ENCODE data around the gene SVOP. TPM values are rescaled to one million over a fixed set of nuclear protein-coding genes. Genes with fewer than 3 reads are reported as not detected.
"Not testable (repeated sequence)": the region's sequence is repeated elsewhere in the genome, so short reads cannot be mapped to it uniquely, and the experiment has no call there.

The SVOP gene
- total RNA-seq, 1 experiment from 2014 or later: 0.47 TPM

GRCh38 chr12:109029411-109029810, 8.5 kb upstream of the SVOP start:
- RAD21 ChIA-PET (ENCODE audit: low non-redundant PET in 1 of 2, low total read pairs in 2 of 2, uncharacterized antibody in 2 of 2, unreplicated experiment in 2 of 2): no interaction called here

GRCh38 chr12:109028624-109029023, 7.8 kb upstream of the SVOP start:
- RAD21 ChIA-PET (ENCODE audit: low non-redundant PET in 1 of 2, low total read pairs in 2 of 2, uncharacterized antibody in 2 of 2, unreplicated experiment in 2 of 2); DNase-seq (ENCODE audit: low read depth, low spot score): not testable (repeated sequence)

More at GRCh38 chr12:109029411-109029810, 8.5 kb upstream of the SVOP start:
- DNase-seq (ENCODE audit: low read depth, low spot score) (no peak), ATAC-seq (no peak)
- no peaks in the 10 kb centered on the region for H3K36me3 ChIP-seq (ENCODE audit: control insufficient read depth in 1 of 2, insufficient read depth in 2 of 2, low read length in 2 of 2)
- H3K9me3 ChIP-seq (ENCODE audit: control insufficient read depth in 1 of 2, insufficient read depth in 1 of 2, low read depth in 1 of 2, low read length in 2 of 2): no peaks in the 10 kb centered on the region
- POLR2A ChIA-PET: no interaction called here
- H2AFZ ChIP-seq (ENCODE audit: low read depth, low read length, poor library complexity, severe bottlenecking): no peak overlapping the region
- no peak overlapping the region for H3K4me2 ChIP-seq (ENCODE audit: low read length)
- CTCF ChIA-PET: no interaction called here
- intact Hi-C loops (cut with micrococcal nuclease): no loop called here
- BruUV-seq (replicated peaks): no TSS peak
- TF ChIP-seq FOSL1 (IDR thresholded peaks at IDR 0.05; ENCODE audit: low read depth): no peak
- no peak overlapping the region for H3K4me3 ChIP-seq (replicated peaks in 1 of 2; ENCODE audit: low read depth in 1 of 2, low read length in 2 of 2)
- peaks cover 0 to 2% of the 10 kb centered on the region in 2 experiments; a peak in 1 of 4 replicates for H3K4me1 ChIP-seq (ENCODE audit: control insufficient read depth in 1 of 2, insufficient read depth in 2 of 2, low read length in 2 of 2)
- H3K9ac ChIP-seq (ENCODE audit: low read length): no peak overlapping the region
- H3K27ac ChIP-seq (ENCODE audit: low read depth, low read length): no peak overlapping the region
- H3K27me3 ChIP-seq (ENCODE audit: insufficient read depth, low read length): 0 out of 2 replicates have a peak, but pooled peaks cover 4% of the 10 kb centered on the region
- H3K9me2 ChIP-seq (ENCODE audit: insufficient read depth): no peaks in the 10 kb centered on the region
- no peaks in the 10 kb centered on the region for H4K20me1 ChIP-seq (ENCODE audit: insufficient read depth)
- no peaks in the 10 kb centered on the region for H3K79me2 ChIP-seq (ENCODE audit: insufficient read depth, low read length)

GRCh38 chr12:109027767-109028166, 6.9 kb upstream of the SVOP start:
- Histone ChIP-seq H3K27ac (ENCODE audit: low read depth, low read length) (no peak overlapping the region), H3K36me3 (ENCODE audit: control insufficient read depth in 1 of 2, insufficient read depth in 2 of 2, low read length in 2 of 2) (no peaks in the 10 kb centered on the region), H3K27me3 (ENCODE audit: insufficient read depth, low read length) (no peaks in the 10 kb centered on the region; the same call in 1 of the 2 replicates), H3K4me1 (ENCODE audit: control insufficient read depth in 1 of 2, insufficient read depth in 2 of 2, low read length in 2 of 2) (no peaks in the 10 kb centered on the region), H3K4me3 (replicated peaks in 1 of 2; ENCODE audit: low read depth in 1 of 2, low read length in 2 of 2) (no peak overlapping the region), H3K9me2 (ENCODE audit: insufficient read depth) (no peaks in the 10 kb centered on the region), H3K79me2 (ENCODE audit: insufficient read depth, low read length) (no peaks in the 10 kb centered on the region), H4K20me1 (ENCODE audit: insufficient read depth) (no peaks in the 10 kb centered on the region), H3K9me3 (ENCODE audit: control insufficient read depth in 1 of 2, insufficient read depth in 1 of 2, low read depth in 1 of 2, low read length in 2 of 2) (no peaks in the 10 kb centered on the region), H2AFZ (ENCODE audit: low read depth, low read length, poor library complexity, severe bottlenecking) (no peak overlapping the region), H3K9ac (ENCODE audit: low read length) (no peak overlapping the region), H3K4me2 (ENCODE audit: low read length) (no peak overlapping the region)
- ChIA-PET RAD21 (ENCODE audit: low non-redundant PET in 1 of 2, low total read pairs in 2 of 2, uncharacterized antibody in 2 of 2, unreplicated experiment in 2 of 2) (no interaction called here), CTCF (no interaction called here), POLR2A (no interaction called here)
- intact Hi-C loops (cut with micrococcal nuclease): no loop called here
- DNase-seq (ENCODE audit: low read depth, low spot score) (no peak), ATAC-seq (no peak)
- BruUV-seq (replicated peaks): no TSS peak
- TF ChIP-seq RAD21 (IDR thresholded peaks at IDR 0.05; ENCODE audit: low read depth): no peak
- TF ChIP-seq ZNF274 (IDR thresholded peaks at IDR 0.05; ENCODE audit: low read depth, low read length): no peak
- no peak for TF ChIP-seq EZH2 (IDR thresholded peaks at IDR 0.05)
- TF ChIP-seq ZBTB33 (IDR thresholded peaks at IDR 0.05; ENCODE audit: extremely low read depth, insufficient replicate concordance, low read length): no peak
- TF ChIP-seq REST (IDR thresholded peaks at IDR 0.05; ENCODE audit: low read depth): no peak

More at GRCh38 chr12:109028624-109029023, 7.8 kb upstream of the SVOP start:
- H3K79me2 ChIP-seq (ENCODE audit: insufficient read depth, low read length); H2AFZ ChIP-seq (ENCODE audit: low read depth, low read length, poor library complexity, severe bottlenecking); CTCF ChIA-PET; H3K36me3 ChIP-seq (ENCODE audit: control insufficient read depth in 1 of 2, insufficient read depth in 2 of 2, low read length in 2 of 2); ATAC-seq; H3K9ac ChIP-seq (ENCODE audit: low read length); H3K27ac ChIP-seq (ENCODE audit: low read depth, low read length); H3K9me3 ChIP-seq (ENCODE audit: control insufficient read depth in 1 of 2, insufficient read depth in 1 of 2, low read depth in 1 of 2, low read length in 2 of 2); POLR2A ChIA-PET; H3K4me3 ChIP-seq (replicated peaks in 1 of 2; ENCODE audit: low read depth in 1 of 2, low read length in 2 of 2); H3K27me3 ChIP-seq (ENCODE audit: insufficient read depth, low read length); H4K20me1 ChIP-seq (ENCODE audit: insufficient read depth); BruUV-seq (replicated peaks); intact Hi-C loops (cut with micrococcal nuclease); H3K4me2 ChIP-seq (ENCODE audit: low read length); H3K9me2 ChIP-seq (ENCODE audit: insufficient read depth); H3K4me1 ChIP-seq (ENCODE audit: control insufficient read depth in 1 of 2, insufficient read depth in 2 of 2, low read length in 2 of 2): not testable (repeated sequence)

Measured in HCT116 (cell line).